ENCODE measurements around the gene NDC1. TPM values are rescaled to one million over a fixed set of nuclear protein-coding genes. Genes with fewer than 3 reads are reported as not detected.

Gene NDC1
- total RNA-seq, 4 donors from 2014 or later = 6.0 to 15.1 (median 11.9) TPM

DNA sequence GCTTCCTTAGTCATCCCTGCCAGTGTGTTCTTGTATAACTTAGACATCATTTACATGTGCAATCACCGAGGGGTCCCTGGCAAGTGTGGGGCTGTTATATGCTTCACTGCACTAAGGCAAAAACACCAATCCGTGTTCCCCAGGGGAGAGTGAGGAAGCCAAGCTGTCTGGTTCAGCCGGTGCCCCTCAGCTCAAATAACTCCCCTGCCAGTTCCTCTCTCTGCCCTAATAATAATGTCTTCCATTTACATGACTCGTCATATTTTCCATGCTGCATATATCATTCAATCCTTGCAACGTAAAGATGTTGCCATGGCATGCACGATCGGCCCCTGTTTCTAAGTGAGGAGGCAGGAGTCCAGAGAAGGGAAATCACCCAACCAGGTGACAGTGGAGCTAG lies 24.4 kb upstream of the NDC1 start:
- TF ChIP-seq, protein P1, sequence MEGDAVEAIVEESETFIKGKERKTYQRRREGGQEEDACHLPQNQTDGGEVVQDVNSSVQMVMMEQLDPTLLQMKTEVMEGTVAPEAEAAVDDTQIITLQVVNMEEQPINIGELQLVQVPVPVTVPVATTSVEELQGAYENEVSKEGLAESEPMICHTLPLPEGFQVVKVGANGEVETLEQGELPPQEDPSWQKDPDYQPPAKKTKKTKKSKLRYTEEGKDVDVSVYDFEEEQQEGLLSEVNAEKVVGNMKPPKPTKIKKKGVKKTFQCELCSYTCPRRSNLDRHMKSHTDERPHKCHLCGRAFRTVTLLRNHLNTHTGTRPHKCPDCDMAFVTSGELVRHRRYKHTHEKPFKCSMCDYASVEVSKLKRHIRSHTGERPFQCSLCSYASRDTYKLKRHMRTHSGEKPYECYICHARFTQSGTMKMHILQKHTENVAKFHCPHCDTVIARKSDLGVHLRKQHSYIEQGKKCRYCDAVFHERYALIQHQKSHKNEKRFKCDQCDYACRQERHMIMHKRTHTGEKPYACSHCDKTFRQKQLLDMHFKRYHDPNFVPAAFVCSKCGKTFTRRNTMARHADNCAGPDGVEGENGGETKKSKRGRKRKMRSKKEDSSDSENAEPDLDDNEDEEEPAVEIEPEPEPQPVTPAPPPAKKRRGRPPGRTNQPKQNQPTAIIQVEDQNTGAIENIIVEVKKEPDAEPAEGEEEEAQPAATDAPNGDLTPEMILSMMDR (IDR thresholded peaks at IDR 0.05; ENCODE audit: low read depth) = no peak

DNA sequence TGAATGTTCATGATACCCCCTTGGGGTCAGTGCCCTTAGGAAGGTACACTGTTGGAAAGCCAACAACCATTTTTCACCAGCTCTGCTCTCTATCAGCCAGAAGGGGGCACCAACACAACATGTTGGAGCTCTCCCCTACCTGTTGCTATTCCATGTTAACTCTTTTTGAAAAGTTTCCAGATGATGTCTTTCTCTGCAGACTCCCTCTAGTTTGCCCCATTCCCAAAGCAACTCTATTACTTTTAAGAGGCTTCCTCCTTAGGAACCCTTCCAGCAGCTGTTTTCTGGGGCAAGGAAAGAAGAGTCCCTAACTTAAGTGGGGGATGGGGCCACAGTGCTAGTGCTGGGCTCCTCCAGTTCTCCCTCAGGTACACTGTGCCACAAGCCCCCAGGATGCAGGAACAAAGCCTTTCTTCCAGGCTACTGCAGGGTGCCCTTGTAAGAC lies 22.9 kb upstream of the NDC1 start:
- TF ChIP-seq, protein P1 (IDR thresholded peaks at IDR 0.05; ENCODE audit: low read depth) = no peak

DNA sequence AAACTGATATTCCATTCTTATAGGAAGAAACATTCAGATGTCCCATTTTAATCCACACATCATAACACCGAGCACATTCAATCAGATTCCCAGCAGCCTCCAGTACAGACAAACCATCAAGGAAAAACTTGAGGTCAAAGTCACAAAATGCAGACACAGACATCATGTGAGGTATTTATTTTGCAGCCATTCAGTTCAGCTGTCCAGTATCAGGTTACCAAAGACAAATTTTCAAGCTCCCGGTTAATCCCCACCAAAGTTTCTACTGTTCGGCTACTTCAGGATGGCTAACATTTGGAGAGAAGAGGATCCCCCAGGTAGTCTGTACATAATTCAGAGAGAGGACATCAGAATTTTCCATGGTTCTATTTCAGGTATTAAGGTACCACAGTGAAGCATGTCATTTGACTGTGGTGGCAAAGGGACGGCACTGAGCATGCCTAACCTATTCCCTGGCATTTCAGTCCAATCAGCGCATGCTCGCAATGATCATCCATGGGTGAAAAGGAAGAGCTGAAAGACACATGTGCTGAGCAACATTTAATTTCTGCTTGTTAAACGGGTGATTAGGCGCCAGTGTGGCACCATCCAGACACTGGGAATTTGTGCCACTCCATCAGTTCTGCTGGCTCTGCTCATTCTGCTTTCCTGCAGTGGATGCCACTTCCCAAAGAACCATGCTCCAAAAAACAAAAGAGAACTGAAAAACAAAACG lies 13.6 kb upstream of the NDC1 start:
- TF ChIP-seq, protein P1 (IDR thresholded peaks at IDR 0.05; ENCODE audit: low read depth) = no peak

DNA sequence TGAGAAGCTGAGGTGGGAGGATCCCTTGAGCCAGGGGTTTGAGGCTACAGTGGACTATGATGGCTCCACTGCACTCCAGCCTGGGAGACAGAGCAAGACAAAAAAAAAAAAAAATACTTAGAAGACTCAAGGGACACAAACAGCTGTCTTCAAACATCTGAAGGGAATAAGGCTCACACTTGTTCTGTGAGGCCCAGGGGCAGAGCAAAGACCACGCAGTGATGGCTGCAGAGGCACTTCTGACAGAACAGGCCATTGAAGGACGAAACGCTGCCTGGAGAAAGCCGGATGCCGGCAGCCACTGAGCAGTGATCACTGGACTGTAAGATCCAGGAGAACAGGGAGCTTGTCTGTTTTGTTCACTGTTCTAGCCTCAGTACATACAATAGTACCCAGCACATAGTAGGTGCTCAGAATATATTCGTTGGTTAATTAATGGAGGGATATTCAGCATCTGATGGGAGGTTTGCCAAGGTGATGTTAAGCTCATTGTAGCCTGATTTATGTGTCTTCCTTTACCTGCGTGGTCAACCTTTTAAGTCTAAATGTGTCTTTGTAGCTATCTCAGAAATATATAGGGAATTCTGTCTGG lies 12.1 kb upstream of the NDC1 start:
- TF ChIP-seq, protein P1 (IDR thresholded peaks at IDR 0.05; ENCODE audit: low read depth) = no peak

DNA sequence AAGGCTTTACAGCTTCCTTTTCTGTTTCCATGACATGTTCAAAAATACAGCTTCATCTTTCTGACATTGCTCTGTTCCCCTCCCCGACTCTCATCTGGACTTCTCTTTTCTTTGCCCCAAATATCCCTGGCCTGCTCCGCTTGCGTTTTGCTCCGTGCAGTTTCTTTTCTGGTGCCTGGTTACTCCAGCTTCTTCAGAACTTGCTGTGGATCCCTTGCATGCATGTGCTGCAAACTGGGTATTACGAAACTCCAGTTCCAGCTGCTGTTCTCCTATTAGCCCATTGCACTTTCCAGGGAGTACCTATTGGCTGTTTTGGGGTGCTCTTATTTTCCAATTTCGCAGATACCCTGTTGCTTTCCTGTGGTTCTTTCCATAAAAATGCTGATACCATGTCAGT lies 9.9 kb upstream of the NDC1 start:
- TF ChIP-seq, protein P1 (IDR thresholded peaks at IDR 0.05; ENCODE audit: low read depth) = no peak

DNA sequence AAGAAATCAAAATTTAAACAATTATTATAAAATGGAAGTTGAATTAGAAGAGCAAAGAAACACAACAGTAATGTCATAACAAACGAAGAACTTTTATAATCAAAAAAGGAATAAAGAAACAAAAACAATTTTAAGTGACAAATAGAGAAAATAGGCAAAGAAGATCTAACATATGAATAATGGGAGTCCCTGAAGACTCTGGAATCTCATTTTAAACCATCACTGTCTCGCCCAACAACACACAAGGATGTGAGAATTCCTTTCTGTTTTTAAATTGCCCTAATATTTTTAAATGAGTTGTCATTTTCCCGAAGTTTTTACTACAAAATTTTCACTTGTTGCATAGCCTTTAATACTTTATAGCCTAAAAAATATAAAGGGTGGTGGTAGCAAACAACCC lies 4.3 kb upstream of the NDC1 start:
- TF ChIP-seq, protein P1 (IDR thresholded peaks at IDR 0.05; ENCODE audit: low read depth) = no peak

DNA sequence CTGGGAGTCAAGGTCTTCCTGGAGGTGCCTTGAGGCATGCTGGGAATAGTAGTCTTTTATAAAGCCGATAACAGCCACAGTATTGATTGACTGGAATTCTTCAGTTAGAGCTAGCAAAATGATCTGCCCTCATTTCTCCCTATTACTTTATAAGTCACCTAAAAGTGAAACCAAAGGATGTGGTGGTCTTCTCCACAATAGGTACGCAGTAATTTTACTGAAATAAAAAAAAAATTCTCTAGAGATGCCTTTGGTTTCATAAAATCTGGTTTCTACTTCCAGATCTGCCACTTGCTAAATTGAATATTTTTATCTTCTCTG lies 518 bp upstream of the NDC1 start:
- TF ChIP-seq, protein P1 (IDR thresholded peaks at IDR 0.05; ENCODE audit: low read depth) = no peak

Data from subcutaneous adipose tissue (tissue), 4 donors.